ENCODE measurements around the gene CLMN. TPM values are rescaled to one million over a fixed set of nuclear protein-coding genes. Genes with fewer than 3 reads are reported as not detected.
A peak's percentile ranks its signal among the peaks of the same experiment; 100 is the strongest.
"Not testable (repeated sequence)": the region's sequence is repeated elsewhere in the genome, so short reads cannot be mapped to it uniquely, and the experiment has no call there.

CLMN gene
- total RNA-seq, 1 donor from 2014 or later = 25.3 TPM

- Mint-ChIP-seq H3K27me3 (no peaks in the 10 kb centered on the region), H3K4me1 (ENCODE audit: low read depth) (peaks cover 29% of the 10 kb centered on the region), H3K36me3 (ENCODE audit: insufficient read depth) (peaks cover 16% of the 10 kb centered on the region)
Measured at GRCh38 chr14:95141684-95142083, 178.0 kb downstream of the CLMN start.

GRCh38 chr14:95140060-95140858, 179.4 kb downstream of the CLMN start:
- H3K36me3 Mint-ChIP-seq (ENCODE audit: insufficient read depth) = peaks cover 9% of the 10 kb centered on the region
- peaks cover 24% of the 10 kb centered on the region for H3K4me1 Mint-ChIP-seq (ENCODE audit: low read depth)
- no peak overlapping the region for H3K4me3 Mint-ChIP-seq (ENCODE audit: low read depth)
- TF ChIP-seq, protein P1, sequence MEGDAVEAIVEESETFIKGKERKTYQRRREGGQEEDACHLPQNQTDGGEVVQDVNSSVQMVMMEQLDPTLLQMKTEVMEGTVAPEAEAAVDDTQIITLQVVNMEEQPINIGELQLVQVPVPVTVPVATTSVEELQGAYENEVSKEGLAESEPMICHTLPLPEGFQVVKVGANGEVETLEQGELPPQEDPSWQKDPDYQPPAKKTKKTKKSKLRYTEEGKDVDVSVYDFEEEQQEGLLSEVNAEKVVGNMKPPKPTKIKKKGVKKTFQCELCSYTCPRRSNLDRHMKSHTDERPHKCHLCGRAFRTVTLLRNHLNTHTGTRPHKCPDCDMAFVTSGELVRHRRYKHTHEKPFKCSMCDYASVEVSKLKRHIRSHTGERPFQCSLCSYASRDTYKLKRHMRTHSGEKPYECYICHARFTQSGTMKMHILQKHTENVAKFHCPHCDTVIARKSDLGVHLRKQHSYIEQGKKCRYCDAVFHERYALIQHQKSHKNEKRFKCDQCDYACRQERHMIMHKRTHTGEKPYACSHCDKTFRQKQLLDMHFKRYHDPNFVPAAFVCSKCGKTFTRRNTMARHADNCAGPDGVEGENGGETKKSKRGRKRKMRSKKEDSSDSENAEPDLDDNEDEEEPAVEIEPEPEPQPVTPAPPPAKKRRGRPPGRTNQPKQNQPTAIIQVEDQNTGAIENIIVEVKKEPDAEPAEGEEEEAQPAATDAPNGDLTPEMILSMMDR (IDR thresholded peaks at IDR 0.05; ENCODE audit: unreplicated experiment) = no peak
- no peaks in the 10 kb centered on the region for H3K27me3 Mint-ChIP-seq
- no peak overlapping the region for H3K27ac Mint-ChIP-seq
- DNase-seq (ENCODE audit: low spot score, unreplicated experiment) = no peak
- peaks cover 8% of the 10 kb centered on the region for H3K9me3 Mint-ChIP-seq (ENCODE audit: low read depth)

More at GRCh38 chr14:95141684-95142083, 178.0 kb downstream of the CLMN start:
- Mint-ChIP-seq H3K27ac (peak overlapping the region; percentile 10), H3K4me3 (ENCODE audit: low read depth) (no peak overlapping the region), H3K9me3 (ENCODE audit: low read depth) (peaks cover 15% of the 10 kb centered on the region)
- DNase-seq (ENCODE audit: low spot score, unreplicated experiment) = no peak
- TF ChIP-seq, protein P1 (IDR thresholded peaks at IDR 0.05; ENCODE audit: unreplicated experiment) = no peak

DNA sequence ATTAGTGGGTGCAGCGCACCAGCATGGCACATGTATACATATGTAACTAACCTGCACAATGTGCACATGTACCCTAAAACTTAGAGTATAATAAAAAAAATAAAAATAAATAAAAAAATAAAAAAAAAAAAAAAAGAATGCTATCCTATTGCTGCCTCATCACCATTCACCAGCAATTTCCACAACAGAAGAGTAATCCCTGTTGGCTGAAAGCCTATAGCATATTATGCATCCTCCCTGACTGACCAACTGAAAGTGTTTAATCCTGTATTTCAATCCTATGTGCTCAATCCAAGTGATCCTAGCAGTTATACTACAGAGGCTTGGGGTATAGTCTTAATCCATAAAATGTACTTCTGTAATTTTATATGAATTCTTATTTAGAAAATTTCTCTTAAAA, 180.8 kb downstream of the CLMN start:
- TF ChIP-seq, protein P1 (IDR thresholded peaks at IDR 0.05; ENCODE audit: unreplicated experiment) = no peak
- no peak for DNase-seq (ENCODE audit: low spot score, unreplicated experiment)
- Mint-ChIP-seq H3K9me3 (ENCODE audit: low read depth) (no peaks in the 10 kb centered on the region), H3K27me3 (no peaks in the 10 kb centered on the region), H3K27ac (no peak overlapping the region), H3K4me3 (ENCODE audit: low read depth) (no peak overlapping the region), H3K36me3 (ENCODE audit: insufficient read depth) (peaks cover 1% of the 10 kb centered on the region), H3K4me1 (ENCODE audit: low read depth) (peaks cover 25% of the 10 kb centered on the region)

DNA sequence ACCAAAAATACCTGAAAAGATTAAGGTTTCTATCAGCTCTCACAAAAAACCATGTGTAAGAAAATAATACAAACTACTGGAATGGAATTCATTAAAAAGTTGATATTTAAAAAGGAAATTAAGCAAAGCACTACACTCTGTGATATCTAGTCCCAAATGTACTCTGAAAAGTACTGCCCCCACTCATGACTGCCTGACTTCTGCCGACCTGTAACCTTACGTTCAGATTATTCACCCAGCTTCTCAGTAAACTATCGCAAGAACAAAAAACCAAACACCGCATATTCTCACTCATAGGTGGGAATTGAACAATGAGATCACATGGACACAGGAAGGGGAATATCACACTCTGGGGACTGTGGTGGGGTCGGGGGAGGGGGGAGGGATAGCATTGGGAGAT, 181.3 kb downstream of the CLMN start:
- DNase-seq (ENCODE audit: low spot score, unreplicated experiment); H3K4me3 Mint-ChIP-seq (ENCODE audit: low read depth); H3K36me3 Mint-ChIP-seq (ENCODE audit: insufficient read depth); H3K9me3 Mint-ChIP-seq (ENCODE audit: low read depth); H3K27me3 Mint-ChIP-seq: not testable (repeated sequence)
- H3K4me1 Mint-ChIP-seq (ENCODE audit: low read depth) = peaks cover 25% of the 10 kb centered on the region
- H3K27ac Mint-ChIP-seq = peak overlapping the region; percentile 60

- Mint-ChIP-seq H3K27me3 (no peaks in the 10 kb centered on the region), H3K9me3 (ENCODE audit: low read depth) (no peaks in the 10 kb centered on the region), H3K36me3 (ENCODE audit: insufficient read depth) (peaks cover 5% of the 10 kb centered on the region), H3K27ac (peak overlapping the region; percentile 91), H3K4me1 (ENCODE audit: low read depth) (peaks cover 31% of the 10 kb centered on the region), H3K4me3 (ENCODE audit: low read depth) (no peak overlapping the region)
- DNase-seq (ENCODE audit: low spot score, unreplicated experiment) = no peak
- TF ChIP-seq, protein P1 (IDR thresholded peaks at IDR 0.05; ENCODE audit: unreplicated experiment) = no peak
Measured at GRCh38 chr14:95137804-95138167, 181.9 kb downstream of the CLMN start.
